PFSK-1 (cell line): ENCODE results near the gene TMEM129.

ENCODE experiments used
- FOXP2 ChIP-seq: optimal IDR thresholded peaks from 2 replicates; pipeline ENCODE3; 2011; ENCODE audit warnings: borderline replicate concordance, control low read depth, inconsistent platforms; ENCODE audit not compliant: insufficient read depth; ENCODE audit errors: extremely low read length, extremely low read depth
- POLR2AphosphoS5 ChIP-seq: IDR thresholded peaks from 2 replicates; pipeline ENCODE4 v1.6.1; 2012; ENCODE audit warnings: low read depth, mild to moderate bottlenecking, control low read depth, low read length, moderate library complexity
- REST ChIP-seq, 2 experiments: IDR thresholded peaks; 2 replicates each; pipeline versions ENCODE4 v1.6.1 to v1.8.0; 2011 to 2012; ENCODE audit warnings: low read depth in 2 of 2, low read length in 2 of 2, control low read depth in 1 of 2, inconsistent platforms in 1 of 2, mild to moderate bottlenecking in 1 of 2, moderate library complexity in 1 of 2; ENCODE audit not compliant: insufficient read depth in 1 of 2
- SIN3A ChIP-seq: IDR thresholded peaks from 2 replicates; pipeline ENCODE4 v1.6.1; 2012; ENCODE audit warnings: mild to moderate bottlenecking, low read length, moderate library complexity, borderline replicate concordance; ENCODE audit not compliant: insufficient read depth
- TAF1 ChIP-seq: IDR thresholded peaks from 2 replicates; pipeline ENCODE4 v1.6.1; 2012; ENCODE audit warnings: low read length, control low read depth, borderline replicate concordance; ENCODE audit not compliant: insufficient read depth

- no peak for TF ChIP-seq SIN3A
- TF ChIP-seq TAF1, result no peak
- no peak for TF ChIP-seq POLR2AphosphoS5
- TF ChIP-seq REST (IDR thresholded peaks at IDR 0.05; ENCODE audit: insufficient read depth in 1 of 2, low read depth in 2 of 2, low read length in 2 of 2), result no peak
- no peak for TF ChIP-seq FOXP2
Measured at GRCh38 chr4:1682860-1683259, 38.3 kb downstream of the TMEM129 start.
